ENCODE data around the gene DYNC1I1. TPM values are rescaled to one million over a fixed set of nuclear protein-coding genes. Genes with fewer than 3 reads are reported as not detected.

Gene DYNC1I1
- polyA plus RNA-seq, 1 of the 3 experiments (the other 2 are of a cell fraction): 0.05 TPM

GRCh38 chr7:95874129-95874528 lies 101.8 kb downstream of the DYNC1I1 start:
- H3K27ac ChIP-seq (ENCODE audit: low read depth in 2 of 2, low read length in 1 of 2): no peak overlapping the region
- TF ChIP-seq REST (IDR thresholded peaks at IDR 0.05; ENCODE audit: low read depth, low read length) (no peak), RAD21 (IDR thresholded peaks at IDR 0.05; ENCODE audit: low read length) (no peak), SMC3 (IDR thresholded peaks at IDR 0.05; ENCODE audit: low read depth, low read length) (no peak)
- no peaks in the 10 kb centered on the region for H3F3A ChIP-seq (replicated peaks; ENCODE audit: insufficient read depth)
- H3K4me3 ChIP-seq (ENCODE audit: low read depth in 2 of 2, low read length in 1 of 2): no peak overlapping the region
- H3K79me2 ChIP-seq (ENCODE audit: insufficient read depth): no peaks in the 10 kb centered on the region
- WGBS (ENCODE audit: low lambda C conversion rate): 25% methylated on average over 3 of the region's 3 CpGs
- no peaks in the 10 kb centered on the region for H3K9me2 ChIP-seq
- H4K20me1 ChIP-seq (ENCODE audit: insufficient read depth): no peaks in the 10 kb centered on the region
- no peaks in the 10 kb centered on the region for H3K36me3 ChIP-seq (replicated peaks in 1 of 2; ENCODE audit: control insufficient read depth in 1 of 2, insufficient read depth in 2 of 2, low read length in 1 of 2)
- H3K9me3 ChIP-seq: 0 out of 2 replicates have a peak, but pooled peaks cover 6% of the 10 kb centered on the region
- H3K9ac ChIP-seq: no peak overlapping the region
- DNase-seq: no peak
- CTCF ChIA-PET: interaction anchor here (0.8 to 6.6 kb wide), 9 partner anchors 75 to 1190 kb away, joined by 3 to 191 read pairs (median 3); no protein-coding TSS in a partner anchor
- no peaks in the 10 kb centered on the region for H3K27me3 ChIP-seq (ENCODE audit: insufficient read depth)
- H3K4me1 ChIP-seq (ENCODE audit: control insufficient read depth in 1 of 2, insufficient read depth in 2 of 2, low read depth in 1 of 2, low read length in 1 of 2): no peaks in the 10 kb centered on the region; a peak in 1 of 4 replicates
- H2AFZ ChIP-seq (ENCODE audit: low read depth): no peak overlapping the region
- POLR2A ChIA-PET: no interaction called here
- no peak overlapping the region for H3K4me2 ChIP-seq

- H3K36me3 ChIP-seq (replicated peaks in 1 of 2; ENCODE audit: control insufficient read depth in 1 of 2, insufficient read depth in 2 of 2, low read length in 1 of 2): no peaks in the 10 kb centered on the region
- 0 out of 2 replicates have a peak, but pooled peaks cover 6% of the 10 kb centered on the region for H3K9me3 ChIP-seq
- no peak overlapping the region for H3K4me2 ChIP-seq
- 38% methylated on average over 4 of the region's 4 CpGs for WGBS (ENCODE audit: low lambda C conversion rate)
- H3K27ac ChIP-seq (ENCODE audit: low read depth in 2 of 2, low read length in 1 of 2): no peak overlapping the region
- no peak overlapping the region for H3K9ac ChIP-seq
- no peaks in the 10 kb centered on the region for H3F3A ChIP-seq (replicated peaks; ENCODE audit: insufficient read depth)
- H3K4me3 ChIP-seq (ENCODE audit: low read depth in 2 of 2, low read length in 1 of 2): no peak overlapping the region
- H2AFZ ChIP-seq (ENCODE audit: low read depth): no peak overlapping the region
- POLR2A ChIA-PET: no interaction called here
- H3K9me2 ChIP-seq: no peaks in the 10 kb centered on the region
- no peaks in the 10 kb centered on the region for H4K20me1 ChIP-seq (ENCODE audit: insufficient read depth)
- no peaks in the 10 kb centered on the region for H3K79me2 ChIP-seq (ENCODE audit: insufficient read depth)
- CTCF ChIA-PET: interaction anchor here (0.6 to 6.6 kb wide), 10 partner anchors 21 to 1190 kb away, joined by 3 to 191 read pairs (median 3); no protein-coding TSS in a partner anchor
- H3K4me1 ChIP-seq (ENCODE audit: control insufficient read depth in 1 of 2, insufficient read depth in 2 of 2, low read depth in 1 of 2, low read length in 1 of 2): no peaks in the 10 kb centered on the region; a peak in 1 of 4 replicates
- no peak for DNase-seq
- H3K27me3 ChIP-seq (ENCODE audit: insufficient read depth): no peaks in the 10 kb centered on the region
- TF ChIP-seq ELF1 (IDR thresholded peaks at IDR 0.05) (no peak), IRF3 (IDR thresholded peaks at IDR 0.05; ENCODE audit: low read depth, low read length) (no peak), MEF2A (IDR thresholded peaks at IDR 0.05; ENCODE audit: borderline replicate concordance, low read depth) (no peak), CTCF (IDR thresholded peaks at IDR 0.05) (no peak), PBX3 (IDR thresholded peaks at IDR 0.05) (no peak), GATA2 (CRISPR knock-in tag; IDR thresholded peaks at IDR 0.05) (no peak), NFIC (IDR thresholded peaks at IDR 0.05; ENCODE audit: borderline replicate concordance) (no peak), NRF1 (IDR thresholded peaks at IDR 0.05; ENCODE audit: low read depth, low read length) (no peak), USF2 (IDR thresholded peaks at IDR 0.05; ENCODE audit: borderline replicate concordance, low read depth, low read length) (no peak), SIN3A (IDR thresholded peaks at IDR 0.05; ENCODE audit: borderline replicate concordance, low read depth, low read length) (no peak), TAF1 (IDR thresholded peaks at IDR 0.05; ENCODE audit: borderline replicate concordance, low read depth, low read length) (no peak), GABPA (IDR thresholded peaks at IDR 0.05; ENCODE audit: low read depth) (no peak), MAX (IDR thresholded peaks at IDR 0.05; ENCODE audit: low read depth) (no peak), SMC3 (IDR thresholded peaks at IDR 0.05; ENCODE audit: low read depth, low read length) (no peak), EP300 (IDR thresholded peaks at IDR 0.05; ENCODE audit: borderline replicate concordance in 1 of 2, low read depth in 1 of 2, low read length in 1 of 2) (no peak)
These were observed 102.3 kb downstream of the DYNC1I1 start for GRCh38 chr7:95874541-95875265.
